Ureter (tissue), 1 donor: Measurements from ENCODE around the gene MTCL1. TPM values are rescaled to one million over a fixed set of nuclear protein-coding genes. Genes with fewer than 3 reads are reported as not detected.

ENCODE experiments used
- DNase-seq: peaks from one replicate; pipeline ENCODE4 v3.0.0-alpha.2; 2020; ENCODE audit warnings: low spot score
- total RNA-seq: library from RNA; stranded (reverse); gene quantifications from one replicate; pipeline ENCODE4 v1.2.4, GENCODE V29; 2023
- donor health status: DM: yes; HTN: yes; CAD: no.

The MTCL1 gene
- total RNA-seq, 1 donor from 2014 or later: 150 TPM

DNA sequence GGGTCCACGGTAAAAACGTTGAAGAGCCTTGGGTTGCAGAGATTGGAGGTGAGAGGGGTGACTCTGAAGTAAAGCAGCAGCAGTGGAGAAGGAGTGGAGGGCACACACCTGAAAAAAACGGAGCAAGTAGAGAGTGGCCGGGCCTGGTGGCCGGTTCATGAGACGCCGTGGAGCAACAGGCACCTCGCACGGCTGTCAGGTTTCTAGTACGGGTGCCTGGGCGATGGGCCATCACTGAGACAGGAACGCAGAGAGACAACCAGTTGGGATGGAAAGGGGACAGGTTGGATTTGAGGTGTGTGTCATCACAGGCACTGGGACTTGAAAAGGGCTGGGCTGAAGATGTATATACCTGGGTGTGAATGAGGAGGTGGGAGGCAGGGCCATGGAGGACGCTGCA, 104.2 kb downstream of the MTCL1 start:
- no peak for DNase-seq

DNA sequence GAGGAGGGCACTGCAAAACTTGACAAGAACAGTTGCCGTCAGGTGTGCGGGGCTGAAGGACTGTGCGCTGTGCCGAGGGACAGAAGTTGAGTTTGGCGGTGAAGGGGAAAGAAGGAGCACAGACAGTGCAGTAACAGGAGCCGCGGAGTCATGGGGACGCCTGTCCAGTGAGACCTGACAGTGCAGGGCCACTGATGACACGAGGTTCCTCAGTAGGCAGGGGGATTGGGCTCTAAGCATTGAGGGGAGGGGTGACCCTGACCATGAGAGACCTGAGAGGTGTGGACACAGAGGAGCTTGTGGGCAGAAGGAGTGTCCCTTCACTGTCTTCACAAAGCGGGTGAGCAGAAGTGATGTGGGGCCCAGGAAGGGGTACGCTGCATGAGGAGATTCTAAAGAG, 104.8 kb downstream of the MTCL1 start:
- DNase-seq: no peak

DNA sequence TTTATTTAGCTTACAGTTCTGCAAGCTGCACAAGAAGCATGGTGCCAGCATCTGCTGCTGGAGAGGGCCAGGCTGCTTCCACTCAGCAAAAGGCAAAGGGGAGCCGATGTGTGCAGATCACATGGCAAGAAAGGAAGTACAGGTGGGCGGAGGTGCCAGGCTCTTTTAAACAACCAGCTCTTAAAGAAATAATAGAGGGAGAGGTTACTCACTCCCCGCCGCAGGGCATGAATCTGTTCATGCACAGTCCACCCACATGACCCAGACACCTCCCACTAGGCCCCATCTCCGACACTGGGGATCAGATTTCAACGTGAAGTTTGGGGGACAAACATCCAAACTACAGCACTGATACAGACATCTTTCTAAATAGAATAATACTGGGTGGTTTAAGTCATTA, 105.8 kb downstream of the MTCL1 start:
- no peak for DNase-seq

DNA sequence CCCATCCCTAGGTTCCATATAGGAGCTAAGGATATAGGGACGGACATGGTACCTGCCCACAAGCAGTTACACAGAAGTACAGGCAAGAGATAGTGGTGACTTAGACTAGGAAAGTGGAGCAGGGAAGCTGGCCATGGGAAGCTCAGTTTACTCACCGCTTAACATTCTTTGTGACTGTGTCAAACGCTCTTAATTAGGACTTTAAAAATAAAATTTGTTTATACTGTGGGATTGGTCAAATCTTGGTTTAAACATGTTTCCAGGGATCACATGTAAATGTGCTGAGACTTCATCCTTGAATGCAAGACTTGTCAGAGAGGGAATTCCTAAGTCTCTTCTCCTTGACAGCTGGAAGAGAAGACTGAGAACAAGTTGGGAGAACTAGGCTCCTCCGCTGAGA, 107.3 kb downstream of the MTCL1 start:
- no peak for DNase-seq

DNA sequence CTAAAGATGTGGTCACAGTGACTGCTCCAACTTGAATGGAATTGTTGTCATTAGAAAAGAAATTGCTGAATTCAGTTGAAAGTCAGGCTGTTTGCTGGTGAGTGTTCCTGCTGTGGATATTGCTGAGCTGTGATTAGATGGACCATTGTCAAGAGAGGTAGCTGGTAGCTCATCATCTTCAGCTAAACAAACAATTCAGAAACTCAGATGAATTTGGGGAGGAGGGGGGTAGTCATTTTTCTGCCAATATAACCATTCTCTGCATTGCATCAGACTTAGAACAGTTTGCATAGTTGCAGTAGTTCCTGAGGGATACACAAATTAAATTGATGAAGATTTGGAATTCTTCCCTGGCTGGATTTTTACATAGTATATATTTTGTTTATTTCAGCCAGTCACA, 108.3 kb downstream of the MTCL1 start:
- no peak for DNase-seq

DNA sequence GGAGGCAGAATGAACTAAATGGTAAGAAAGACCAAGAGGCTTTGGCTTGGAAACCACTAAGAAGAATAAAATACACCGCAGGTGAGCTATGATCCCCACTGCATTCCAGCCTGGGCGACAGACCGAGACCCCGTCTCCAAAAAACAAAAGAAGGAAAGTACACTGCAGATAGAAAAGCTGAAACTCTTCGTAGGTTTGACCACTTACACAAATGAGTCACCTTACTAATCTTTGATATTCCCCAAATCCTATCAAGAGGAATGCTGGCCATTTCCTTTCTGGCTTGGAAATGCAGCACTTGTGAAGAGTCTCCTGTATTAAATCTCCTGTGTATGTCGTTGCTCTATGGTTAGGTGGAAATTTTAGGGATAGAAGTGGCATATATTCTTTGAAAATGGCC, 108.8 kb downstream of the MTCL1 start:
- no peak for DNase-seq

DNA sequence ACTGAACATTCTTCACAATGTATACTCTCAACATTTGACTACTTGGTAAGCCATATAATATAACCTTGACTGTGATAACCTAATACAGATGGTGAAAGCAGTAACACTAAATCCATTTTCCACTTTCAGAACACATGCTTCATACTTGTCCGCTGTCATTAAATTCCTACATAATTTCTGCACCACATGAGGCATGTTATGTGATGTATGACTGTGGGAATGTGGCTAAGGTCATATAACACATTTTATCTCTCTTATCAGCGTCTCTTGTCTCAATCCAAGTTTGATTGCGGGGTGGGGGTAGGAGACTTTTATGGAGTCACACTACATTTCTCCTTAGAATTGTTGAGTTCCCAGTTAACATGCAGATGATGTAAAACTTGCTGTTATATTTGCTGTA, 110.9 kb downstream of the MTCL1 start:
- DNase-seq: no peak

DNA sequence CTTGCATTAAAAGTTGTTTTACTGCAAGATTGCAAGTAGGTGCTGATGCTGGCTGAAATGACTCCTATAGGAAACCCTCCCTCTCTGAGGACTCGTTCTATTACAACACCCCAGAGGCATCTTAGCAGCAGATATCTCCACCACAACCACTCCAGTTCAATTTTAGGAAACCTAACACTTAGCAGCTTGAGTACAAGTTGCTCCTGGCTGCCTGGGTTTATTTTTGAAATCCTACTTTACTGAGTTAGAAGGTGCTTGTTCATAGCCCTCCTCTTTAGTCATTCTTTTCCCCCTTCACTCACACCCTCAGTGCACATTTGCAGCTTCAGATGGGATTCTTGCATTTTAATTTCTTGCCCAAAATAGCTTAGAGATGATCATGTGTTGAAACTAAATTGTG, 111.5 kb downstream of the MTCL1 start:
- DNase-seq: no peak

DNA sequence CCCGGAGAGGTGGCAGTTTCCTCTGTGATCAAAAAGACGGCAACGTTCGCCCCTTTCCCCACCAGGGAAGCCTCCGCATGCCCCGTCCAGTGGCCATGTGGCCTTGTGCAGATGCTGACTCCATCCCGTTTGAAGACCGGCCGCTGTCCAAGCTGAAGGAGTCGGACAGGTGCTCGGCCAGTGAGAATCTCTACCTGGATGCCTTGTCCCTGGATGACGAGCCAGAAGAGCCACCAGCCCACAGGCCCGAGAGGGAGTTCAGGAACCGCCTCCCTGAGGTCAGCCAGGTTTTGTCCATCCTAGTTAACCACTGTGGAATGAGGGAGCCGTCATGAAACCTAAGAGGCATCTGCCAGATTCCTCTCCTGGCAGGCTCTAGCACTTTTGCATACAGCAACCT, 113.6 kb downstream of the MTCL1 start:
- DNase-seq: no peak

DNA sequence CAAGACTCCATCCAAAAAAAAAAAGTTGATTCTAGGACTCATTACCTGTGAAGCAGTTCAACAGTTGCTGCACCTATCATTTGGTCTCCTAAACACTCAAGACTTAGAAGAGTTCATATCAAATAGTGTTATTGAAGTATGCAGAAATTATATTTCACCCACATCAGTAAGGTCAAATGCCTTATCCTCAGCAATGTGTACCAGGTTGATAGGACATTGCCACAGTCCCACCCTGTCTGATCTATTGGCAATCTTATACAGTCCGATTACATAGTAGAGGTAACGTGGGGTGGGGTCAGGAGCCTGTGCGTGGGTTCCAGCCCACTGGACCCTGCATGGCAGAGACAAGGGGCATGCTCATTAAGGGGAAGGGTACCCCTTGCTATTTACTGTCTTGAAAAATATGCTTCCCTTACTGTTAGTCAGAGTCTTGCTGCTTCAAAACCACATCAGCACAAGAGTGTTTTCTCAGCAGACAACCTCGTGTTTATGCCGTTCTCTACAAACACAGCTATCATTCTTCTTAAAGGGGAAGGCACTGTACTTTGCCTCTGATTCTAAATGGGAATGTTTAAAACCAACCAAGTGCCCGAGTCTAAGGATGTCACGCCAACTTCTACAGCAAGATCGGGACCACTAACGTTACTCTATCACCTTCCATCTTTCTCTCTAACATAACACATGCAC, 115.2 kb downstream of the MTCL1 start:
- DNase-seq: no peak

DNA sequence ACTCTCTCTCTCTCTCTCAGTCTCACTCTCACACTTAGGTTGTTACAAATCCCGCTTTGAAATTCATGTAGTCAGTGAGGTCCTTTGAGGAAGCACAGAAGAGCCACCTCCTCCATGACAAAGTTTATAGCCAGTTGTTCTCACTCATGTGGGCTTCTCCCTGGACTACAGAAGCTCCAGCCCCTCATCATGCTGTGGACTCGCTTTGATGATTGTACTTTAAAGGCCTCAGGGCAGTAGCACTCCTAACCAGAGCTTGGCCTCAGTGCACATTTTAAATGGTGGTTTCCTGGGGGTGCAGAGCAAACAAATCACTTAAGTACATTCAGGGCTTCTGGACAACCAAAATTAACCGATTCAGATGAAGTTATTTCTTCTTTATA, 115.7 kb downstream of the MTCL1 start:
- DNase-seq: no peak

DNA sequence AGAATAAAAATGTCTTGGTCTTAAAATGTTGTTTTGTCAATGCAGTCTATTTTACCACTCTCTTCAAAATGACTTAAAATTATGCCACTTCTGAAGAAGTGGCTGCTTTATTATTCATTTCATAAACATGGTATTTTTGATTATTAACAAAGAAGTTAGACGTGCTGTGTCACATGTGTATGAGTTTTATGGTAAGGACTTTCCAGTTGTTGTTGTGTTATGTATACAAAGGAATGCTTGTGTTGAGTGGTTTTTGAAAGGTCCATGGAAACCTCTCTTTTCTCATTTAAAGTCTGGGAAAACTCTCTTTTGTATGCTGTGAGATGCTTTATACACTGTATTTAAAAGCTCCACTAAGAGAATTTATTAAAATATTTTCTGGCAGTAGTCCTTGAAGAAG, 116.2 kb downstream of the MTCL1 start:
- no peak for DNase-seq

DNA sequence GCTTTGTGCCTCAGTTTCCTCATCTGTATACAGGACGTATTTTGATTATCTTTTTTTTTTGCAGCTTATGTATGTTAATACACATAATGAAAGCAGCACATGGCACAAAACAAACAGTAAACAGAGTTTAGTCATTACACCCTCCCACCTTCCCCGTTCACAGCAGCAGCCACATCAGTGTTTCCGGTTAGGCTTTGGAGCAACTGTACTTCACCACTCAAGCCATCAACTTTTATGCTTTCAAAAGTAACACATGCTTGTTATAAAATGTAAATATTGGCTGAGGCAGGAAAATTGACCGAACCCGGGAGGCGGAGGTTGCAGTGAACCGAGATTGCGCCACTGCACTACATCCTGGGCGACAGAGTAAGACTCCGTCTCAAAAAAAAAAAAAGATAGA, 117.3 kb downstream of the MTCL1 start:
- no peak for DNase-seq

DNA sequence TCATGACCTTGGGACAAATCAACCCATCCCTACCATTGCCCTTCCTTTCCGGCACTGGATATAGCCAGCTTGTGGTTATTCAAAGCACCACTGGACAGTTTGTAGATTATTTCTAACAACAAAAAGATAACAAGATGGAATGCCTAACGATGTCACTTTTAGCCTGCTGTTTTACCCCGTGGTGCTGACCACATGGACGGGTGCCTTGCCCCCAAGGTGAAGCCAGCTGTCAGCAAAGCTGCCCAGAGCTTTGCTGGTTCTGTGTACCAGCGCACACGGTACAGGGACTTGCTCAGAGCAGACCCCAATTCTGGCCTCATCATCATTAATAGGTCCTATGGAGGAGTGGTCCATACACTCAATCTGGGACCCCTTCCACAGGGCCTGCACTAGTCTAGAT, 118.2 kb downstream of the MTCL1 start:
- DNase-seq: no peak

DNA sequence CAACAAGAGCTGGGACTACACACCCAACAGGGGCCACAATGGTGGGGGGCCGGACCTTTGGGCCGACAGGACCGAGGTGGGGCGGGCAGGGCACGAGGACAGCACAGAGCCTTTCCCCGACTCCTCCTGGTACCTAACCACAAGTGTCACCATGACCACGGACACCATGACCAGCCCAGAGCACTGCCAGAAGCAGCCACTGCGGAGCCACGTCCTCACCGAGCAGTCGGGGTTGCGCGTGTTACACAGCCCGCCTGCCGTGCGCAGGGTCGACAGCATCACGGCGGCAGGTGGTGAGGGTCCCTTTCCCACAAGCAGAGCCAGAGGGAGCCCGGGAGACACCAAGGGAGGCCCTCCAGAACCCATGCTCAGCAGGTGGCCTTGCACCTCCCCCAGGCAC, 119.5 kb downstream of the MTCL1 start:
- DNase-seq: no peak

DNA sequence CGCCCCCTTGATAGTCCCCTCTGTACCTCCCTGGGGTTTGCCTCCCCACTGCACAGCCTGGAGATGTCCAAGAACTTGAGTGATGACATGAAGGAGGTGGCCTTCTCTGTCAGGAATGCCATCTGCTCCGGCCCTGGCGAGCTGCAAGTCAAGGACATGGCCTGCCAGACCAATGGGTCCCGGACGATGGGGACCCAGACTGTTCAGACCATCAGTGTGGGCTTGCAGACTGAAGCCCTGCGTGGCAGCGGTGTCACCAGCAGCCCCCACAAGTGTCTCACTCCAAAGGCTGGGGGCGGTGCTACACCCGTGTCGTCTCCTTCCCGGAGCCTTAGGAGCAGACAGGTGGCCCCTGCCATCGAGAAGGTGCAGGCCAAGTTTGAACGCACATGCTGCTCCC, 119.9 kb downstream of the MTCL1 start:
- DNase-seq: no peak

DNA sequence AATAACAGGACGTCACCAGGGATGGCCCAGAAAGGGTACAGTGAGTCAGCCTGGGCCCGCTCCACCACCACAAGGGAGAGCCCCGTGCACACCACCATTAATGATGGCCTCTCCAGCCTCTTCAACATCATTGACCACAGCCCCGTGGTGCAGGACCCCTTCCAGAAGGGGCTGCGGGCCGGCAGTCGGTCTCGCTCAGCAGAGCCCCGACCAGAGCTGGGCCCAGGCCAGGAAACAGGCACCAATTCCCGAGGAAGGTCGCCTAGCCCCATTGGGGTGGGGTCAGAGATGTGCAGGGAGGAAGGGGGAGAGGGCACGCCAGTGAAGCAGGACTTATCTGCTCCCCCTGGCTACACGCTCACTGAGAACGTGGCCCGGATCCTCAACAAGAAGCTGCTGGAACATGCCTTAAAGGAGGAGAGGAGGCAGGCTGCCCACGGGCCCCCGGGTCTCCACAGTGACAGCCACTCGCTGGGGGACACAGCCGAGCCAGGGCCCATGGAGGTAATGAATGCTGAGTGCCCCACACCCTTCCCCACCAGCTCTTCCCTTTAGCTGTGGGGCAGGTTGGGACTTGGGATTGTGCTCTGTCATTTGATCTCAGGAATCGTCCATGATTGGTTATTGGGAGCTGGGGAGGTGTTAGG, 120.5 kb downstream of the MTCL1 start:
- DNase-seq: no peak

DNA sequence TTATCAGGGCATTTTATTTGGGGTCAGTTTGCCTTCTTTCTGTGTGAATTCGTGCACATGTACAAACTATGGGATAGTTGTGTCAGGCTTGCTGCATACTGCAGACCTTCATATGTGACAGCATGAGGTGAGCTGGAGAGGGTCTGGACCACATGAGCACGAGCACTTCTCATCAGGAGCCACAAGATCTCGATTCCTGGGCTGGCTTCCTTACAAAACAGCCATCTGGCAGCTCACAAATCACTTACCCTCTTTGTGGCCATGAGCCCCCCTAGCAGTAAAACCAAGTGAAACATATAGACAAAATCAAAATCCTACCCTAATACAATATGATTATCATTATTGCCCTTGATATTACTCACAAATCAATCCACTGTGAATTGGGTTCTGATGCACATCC, 121.2 kb downstream of the MTCL1 start:
- DNase-seq: no peak

DNA sequence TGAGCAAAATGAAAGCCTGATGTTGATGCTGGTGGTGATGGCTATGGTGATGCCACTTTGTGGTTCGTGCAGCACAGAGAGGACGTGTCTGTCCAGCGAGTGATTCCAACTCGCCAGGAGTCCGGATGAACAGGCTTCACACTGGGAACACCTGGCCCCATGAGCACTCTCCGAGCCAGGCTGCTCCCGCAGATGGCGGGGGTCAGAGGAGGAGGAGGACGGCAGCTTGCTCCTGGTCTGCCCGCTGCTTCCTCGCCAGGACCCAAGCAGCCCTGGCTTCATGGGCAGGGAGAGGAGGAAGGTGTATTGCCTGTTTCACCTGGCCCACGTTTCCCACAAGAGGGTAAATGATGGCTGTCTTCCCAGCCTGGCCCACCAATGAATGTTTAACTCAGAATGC, 121.6 kb downstream of the MTCL1 start:
- no peak for DNase-seq

DNA sequence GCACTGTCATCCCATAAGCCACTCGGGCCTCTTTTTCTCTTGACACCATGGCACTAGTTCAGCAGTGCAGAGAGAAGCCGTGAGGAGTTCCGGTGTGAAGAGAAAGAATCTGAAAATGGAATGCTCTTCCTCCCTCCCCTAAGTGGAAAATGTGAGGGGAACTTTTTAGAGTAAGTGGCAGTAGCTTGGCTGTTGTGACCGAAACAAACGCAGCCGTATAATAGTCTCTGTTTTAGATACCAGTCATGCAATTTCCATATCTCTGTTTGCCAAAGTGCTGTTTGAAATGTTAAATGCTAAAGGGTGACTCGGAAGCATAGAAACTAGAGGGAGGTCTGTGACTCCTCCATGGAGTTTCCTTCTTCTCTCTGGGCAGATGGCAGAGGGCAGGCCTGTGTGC, 122.9 kb downstream of the MTCL1 start:
- DNase-seq: no peak

DNA sequence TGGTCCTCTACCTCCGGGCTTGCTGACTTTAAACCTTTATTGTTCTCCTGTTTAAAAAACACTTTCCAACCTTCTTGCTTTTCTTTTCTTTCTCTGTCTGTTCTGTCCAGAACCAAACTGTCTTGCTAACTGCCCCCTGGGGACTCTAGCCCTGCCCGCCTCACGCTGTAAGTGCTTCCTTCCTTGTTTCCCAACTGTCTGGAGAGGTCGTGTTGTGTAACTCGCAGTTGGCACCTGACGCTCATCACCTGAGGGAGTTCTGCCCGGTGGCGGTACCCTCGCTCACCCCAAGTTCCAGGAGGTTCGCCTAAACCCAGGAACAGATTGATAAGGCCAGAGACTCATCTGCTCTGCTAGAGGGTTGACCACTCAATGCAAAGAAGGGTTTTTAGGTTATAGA, 123.4 kb downstream of the MTCL1 start:
- DNase-seq: no peak

DNA sequence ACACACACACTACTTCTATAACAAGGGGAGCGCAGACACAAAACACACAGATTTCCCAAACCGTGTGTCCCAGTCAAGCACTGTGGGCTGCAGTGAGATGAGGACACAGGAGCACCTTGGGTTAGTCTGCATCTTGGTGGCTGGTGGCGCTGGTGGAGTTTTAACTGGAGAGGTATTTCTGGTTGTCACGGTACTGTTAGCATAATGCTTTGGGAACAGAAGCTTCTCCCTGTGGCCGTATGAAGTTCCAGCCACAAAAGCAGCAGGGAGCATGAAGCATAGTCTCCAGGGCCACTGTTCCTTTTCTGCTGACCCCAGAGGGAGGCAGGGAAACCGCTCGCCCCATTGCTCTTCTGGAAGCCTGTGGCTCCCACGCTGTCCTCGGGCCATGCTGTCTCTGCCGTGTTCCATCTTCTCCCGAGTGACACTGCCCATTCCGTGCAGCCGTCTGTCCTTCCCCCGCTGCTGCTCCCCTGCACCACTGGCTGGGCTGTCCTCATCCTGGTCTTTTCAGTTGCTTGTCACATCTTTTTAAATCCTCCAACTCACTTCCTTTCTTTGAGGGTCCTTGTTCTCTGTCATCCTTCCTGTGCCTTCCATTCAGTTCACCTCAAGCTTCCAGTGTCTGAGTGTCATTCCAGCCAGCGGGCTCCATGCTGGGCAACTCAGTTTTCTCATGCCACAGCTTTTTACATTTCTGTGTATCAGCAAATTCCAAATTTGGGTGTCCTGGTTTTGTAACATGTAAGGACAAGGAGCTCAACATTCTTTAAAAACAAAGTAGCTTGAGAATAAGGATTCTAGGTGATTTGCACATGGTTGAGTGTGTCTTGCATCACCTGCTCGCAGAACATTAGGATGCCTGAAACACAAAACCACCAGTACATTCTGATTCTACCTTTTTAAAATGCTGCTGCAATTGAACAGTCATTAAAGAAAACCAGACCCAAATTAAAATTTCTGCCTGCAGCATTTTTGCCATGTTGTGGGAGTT, 125.0 kb downstream of the MTCL1 start:
- DNase-seq: no peak

DNA sequence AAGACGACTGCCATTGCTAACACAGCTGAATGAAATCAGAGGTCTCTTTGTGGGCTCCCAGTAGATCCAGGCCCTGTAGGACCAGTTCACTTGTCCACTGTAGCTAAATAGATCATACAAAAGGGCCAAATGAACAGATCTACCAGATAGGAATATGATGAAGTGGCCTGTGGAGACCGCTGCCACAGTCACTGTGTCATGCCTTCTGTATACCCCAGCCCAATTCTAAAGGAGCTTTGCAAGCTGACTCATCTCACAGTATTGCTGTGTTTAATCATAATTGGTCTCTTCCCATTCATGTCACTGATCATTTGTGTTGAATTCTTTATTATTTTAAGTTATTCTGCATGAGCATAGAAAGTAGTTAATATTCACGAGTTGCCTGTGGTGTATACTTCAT, 125.8 kb downstream of the MTCL1 start:
- no peak for DNase-seq
